GM21526 (cell line): ENCODE measurements around the gene CENPN.

Experiments
- ATAC-seq: cut with Tn5 transposase; IDR thresholded peaks from one replicate; pipeline ENCODE4 v1.9.1; 2021; ENCODE audit warnings: moderate library complexity; ENCODE audit not compliant: unreplicated experiment, low FRiP score

Gene CENPN

DNA sequence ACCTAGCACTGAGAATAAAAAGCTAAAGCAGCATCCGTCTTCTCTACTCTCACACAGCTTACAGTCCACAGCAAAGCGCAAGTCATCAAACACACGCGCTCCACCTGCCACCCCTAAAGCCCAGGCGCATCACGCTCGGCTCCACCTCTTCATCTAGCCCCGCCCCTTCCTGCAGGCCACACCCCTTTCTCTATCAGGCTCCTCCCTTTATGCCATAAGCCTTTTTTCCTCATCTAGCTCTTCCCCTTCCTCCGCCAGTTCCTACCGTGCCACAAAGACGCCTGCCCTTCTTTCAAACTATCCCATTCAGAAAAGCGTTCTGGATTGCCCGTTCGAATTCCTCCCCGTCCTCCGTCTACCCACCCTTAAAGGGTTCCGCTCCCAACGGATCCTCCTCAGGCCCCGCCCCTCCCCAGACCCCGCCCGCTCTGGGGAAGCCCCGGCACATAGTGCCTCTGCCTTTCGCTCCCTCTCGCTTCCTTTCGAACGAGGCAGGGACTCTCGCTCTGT is 69.6 kb downstream of the CENPN start:
- peak; percentile 80 for ATAC-seq

DNA sequence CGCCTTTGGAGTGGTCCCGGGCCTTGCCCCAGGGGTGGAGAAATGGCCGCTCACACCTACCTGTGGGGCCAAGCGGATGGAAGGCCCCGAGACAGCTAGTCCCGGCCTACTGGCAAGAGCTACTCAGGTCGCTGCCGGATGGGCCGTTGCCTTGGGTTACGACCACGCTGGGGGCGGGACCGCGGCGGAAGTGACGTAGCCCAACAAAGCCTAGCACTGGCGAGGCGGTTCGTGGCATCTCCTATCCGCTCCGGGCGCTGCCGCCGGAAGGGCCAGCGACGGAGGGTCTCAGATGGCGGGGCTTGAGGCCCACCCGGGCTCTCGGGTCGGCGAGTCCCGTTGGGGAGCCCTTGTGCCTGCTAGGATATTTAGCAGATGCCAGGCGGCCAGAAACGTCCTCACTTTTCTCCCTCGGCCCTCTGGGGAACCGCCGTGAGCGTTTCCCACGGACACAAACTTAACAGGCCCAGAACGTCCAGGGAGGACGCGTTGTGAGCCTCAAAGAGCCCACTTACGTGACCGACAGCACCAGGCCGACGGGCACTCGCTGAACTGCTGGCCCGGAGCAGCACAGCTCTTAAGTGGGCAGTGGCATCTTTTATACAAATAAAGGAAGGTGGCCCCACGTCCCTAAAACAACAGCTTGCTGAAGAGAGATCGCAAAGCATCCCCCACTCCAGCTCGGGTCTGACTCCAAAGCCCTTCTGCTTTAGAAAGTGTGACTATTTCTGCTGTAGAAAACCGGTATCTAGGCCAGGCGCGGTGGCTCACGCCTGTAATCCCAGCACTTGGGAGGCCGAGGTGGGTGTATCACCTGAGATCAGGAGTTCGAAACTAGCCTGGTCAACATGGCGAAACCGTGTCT is 70.3 kb downstream of the CENPN start, which contains the start of gene C16orf46:
Gene C16orf46, minus strand, starts transcription at position 163 of the 865 bp plus-strand sequence. CDS start 13,283 bp downstream, outside the sequence.
- ATAC-seq, result peak; percentile 96

DNA sequence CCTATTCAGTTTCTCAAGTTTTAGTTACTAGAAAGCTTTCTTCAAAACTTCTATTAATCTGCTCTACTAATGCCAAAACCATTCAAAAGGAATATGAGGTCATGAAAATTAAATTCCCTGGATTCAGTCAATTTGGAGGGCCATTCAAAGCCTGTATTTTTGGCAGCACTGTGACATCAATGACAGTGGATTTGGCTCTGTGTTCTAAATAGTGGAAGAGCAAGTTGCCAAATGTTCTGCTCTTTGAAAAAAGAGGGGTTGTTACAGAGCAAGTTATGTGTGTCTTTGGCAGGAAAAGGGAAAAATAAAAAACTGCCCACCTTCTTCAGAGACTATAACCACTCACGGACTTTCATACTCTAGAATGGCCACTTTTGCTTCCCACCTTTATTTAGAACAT is 73.2 kb downstream of the CENPN start:
- ATAC-seq, result no peak

DNA sequence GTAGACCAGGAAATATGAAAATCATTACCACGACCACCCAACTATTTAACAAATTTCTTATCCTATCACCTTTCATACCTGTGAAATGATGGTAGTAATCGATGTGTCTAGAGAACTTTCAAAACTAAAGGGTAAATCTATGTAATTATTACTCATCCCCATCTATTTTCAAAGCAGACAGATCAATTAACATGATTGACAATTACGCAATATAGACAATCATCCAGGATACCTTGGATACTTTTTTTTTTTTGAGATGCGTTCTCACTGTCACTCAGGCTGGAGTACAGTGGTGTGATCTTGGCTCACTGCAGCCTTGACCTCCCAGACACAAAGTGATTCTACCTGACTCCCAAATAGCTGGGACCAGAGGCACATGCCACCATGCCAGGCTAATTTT is 74.0 kb downstream of the CENPN start:
- no peak for ATAC-seq
